Stimulated activated naive CD8-positive, alpha-beta T cell treated with anti-CD3 and anti-CD28 coated beads, Interleukin-15, Interleukin-2, amounts not matched to agents 100 ng/mL and 50 ng/mL, for 24 hours (primary cell): ENCODE data around the gene SCPEP1.
"Not testable (repeated sequence)": the region's sequence is repeated elsewhere in the genome, so short reads cannot be mapped to it uniquely, and the experiment has no call there.

Experiments
- H3K27ac Mint-ChIP-seq: one replicate; pipeline ENCODE4 v1.8.0; 2021; ENCODE audit warnings: mild to moderate bottlenecking, mixed read lengths
- H3K27me3 Mint-ChIP-seq: one replicate; pipeline ENCODE4 v1.8.0; 2021; ENCODE audit warnings: mixed read lengths
- H3K36me3 Mint-ChIP-seq: one replicate; pipeline ENCODE4 v1.8.0; 2021; ENCODE audit warnings: low read depth, mixed read lengths
- H3K4me1 Mint-ChIP-seq: one replicate; pipeline ENCODE4 v1.8.0; 2021; ENCODE audit warnings: low read depth, mixed read lengths
- H3K4me3 Mint-ChIP-seq: one replicate; pipeline ENCODE4 v1.8.0; 2021; ENCODE audit warnings: mild to moderate bottlenecking, mixed read lengths
- H3K9me3 Mint-ChIP-seq: one replicate; pipeline ENCODE4 v1.8.0; 2021; ENCODE audit warnings: mixed read lengths

Gene SCPEP1

DNA sequence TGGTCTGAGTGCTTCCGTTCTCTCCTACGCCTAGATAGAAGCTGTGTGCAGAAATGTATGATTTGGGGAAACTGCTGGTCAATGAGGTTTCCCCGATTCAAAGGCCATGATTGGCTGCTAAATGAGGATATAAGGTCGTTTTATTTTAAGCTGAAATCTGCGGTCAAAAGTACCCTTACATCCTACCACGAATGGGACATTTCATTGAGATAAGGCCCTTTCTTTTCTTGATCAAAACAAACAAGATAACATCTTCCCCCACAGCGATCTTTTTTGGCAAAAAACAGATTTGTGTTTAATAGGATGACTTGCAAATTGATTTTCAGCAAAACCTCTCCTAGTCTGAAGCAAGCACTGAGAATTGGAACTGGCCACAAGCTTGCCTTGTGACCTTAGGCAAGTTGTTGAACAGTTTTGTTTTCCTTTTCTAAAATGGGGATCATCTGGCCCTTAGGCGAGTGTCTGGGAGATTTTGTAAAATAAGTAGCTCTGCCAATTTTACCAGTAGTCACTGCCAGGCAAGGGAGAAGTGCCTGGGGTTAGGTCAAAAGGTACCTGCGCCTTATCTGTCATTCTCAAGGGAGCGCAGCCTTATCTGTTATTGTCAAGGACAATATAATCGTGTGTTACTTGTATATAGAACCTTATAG, 635 bp downstream of the SCPEP1 start:
- Mint-ChIP-seq H3K27me3 (peaks cover 4% of the 10 kb centered on the region), H3K4me3 (peak overlapping the region; percentile 87), H3K9me3 (no peaks in the 10 kb centered on the region), H3K36me3 (no peaks in the 10 kb centered on the region), H3K4me1 (peaks cover 18% of the 10 kb centered on the region), H3K27ac (peak overlapping the region; percentile 92)

DNA sequence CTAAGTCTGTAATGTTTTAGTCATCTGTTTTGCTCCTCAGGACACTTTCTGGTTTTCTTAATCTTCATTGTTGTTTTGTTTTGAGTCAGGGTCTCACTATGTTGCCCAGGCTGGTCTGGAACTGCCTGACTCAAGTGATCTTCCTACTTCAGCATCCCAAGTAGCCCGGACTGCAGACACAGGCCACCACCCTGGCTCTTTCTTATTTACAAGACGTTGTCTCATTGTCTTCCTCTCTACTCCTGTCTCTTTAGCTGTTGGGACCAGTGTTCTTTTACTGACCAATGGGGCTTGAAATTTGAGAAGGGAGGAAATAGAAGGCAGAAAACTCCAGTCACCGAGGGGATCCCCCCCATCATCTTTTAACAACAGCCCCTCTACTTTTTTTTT, 1.2 kb downstream of the SCPEP1 start:
- Mint-ChIP-seq H3K9me3 (no peaks in the 10 kb centered on the region), H3K4me3 (peak overlapping the region; percentile 87), H3K36me3 (no peaks in the 10 kb centered on the region), H3K27ac (peak overlapping the region; percentile 92), H3K27me3 (peaks cover 4% of the 10 kb centered on the region), H3K4me1 (peaks cover 18% of the 10 kb centered on the region)

DNA sequence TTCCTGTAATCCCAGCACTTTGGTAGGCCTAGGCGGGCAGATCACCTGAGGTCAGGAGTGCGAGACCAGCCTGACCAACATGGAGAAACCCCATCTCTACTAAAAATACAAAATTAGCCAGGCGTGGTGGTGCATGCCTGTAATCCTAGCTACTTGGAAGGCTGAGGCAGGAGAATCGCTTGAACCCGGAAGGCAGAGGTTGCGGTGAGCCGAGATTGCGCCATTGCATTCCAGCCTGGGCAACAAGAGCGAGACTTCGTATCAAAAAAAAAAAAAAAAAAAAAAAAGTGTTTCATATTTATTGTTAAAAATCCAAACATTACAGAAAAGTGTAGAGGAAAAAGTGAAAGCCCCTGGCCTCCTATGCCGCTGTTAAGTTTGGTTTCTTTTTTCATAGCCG, 2.6 kb downstream of the SCPEP1 start:
- H3K4me3 Mint-ChIP-seq, H3K27me3 Mint-ChIP-seq, H3K27ac Mint-ChIP-seq: not testable (repeated sequence)

DNA sequence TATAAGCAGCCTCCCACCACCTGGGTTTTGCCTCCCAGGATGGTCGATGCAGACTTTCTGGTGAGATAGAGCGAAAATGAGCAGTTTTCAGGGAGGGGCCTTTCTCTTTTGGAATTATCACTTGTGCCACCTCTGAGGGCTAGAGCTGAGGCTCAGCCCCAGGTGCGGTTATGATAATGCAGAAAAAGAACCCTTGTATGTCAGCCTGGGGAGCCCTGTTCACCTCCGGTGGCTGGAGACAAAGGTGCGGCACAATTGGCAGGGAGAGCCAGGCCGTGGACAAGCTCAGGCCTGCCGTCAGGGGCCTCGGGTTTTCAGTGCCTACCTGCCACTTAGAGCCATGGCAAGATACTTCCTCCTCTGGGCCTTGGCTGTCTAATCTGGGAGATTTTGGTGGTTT, 4.4 kb downstream of the SCPEP1 start:
- Mint-ChIP-seq H3K4me1 (peaks cover 18% of the 10 kb centered on the region), H3K4me3 (no peak overlapping the region), H3K27ac (no peak overlapping the region), H3K9me3 (no peaks in the 10 kb centered on the region), H3K36me3 (peaks cover 13% of the 10 kb centered on the region), H3K27me3 (no peaks in the 10 kb centered on the region)

More for the DNA sequence above, 2.6 kb downstream of the SCPEP1 start:
- peaks cover 18% of the 10 kb centered on the region for H3K4me1 Mint-ChIP-seq
- not testable (repeated sequence) for H3K36me3 Mint-ChIP-seq, H3K9me3 Mint-ChIP-seq

DNA sequence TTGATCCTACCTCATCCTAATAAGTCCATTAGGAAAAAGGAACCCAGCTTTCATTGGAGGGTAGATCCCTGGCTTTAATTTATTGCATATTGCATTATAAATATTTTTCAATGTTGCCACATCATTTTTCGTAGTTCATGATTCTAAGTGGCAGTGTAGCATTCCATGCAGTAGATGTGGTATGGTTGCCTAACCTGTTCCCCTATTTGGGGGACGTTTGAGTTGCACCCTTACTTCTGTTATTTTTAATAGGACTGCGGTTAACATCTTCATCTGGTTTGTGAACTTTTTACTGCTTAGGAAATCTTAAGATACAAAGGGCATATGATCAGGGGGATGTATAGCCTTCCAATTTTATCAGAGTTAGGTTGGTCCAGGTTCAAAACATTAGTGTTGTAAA, 5.4 kb downstream of the SCPEP1 start:
- Mint-ChIP-seq H3K36me3 (peaks cover 23% of the 10 kb centered on the region), H3K4me1 (peaks cover 10% of the 10 kb centered on the region), H3K9me3 (no peaks in the 10 kb centered on the region), H3K27ac (no peak overlapping the region), H3K4me3 (no peak overlapping the region), H3K27me3 (no peaks in the 10 kb centered on the region)

DNA sequence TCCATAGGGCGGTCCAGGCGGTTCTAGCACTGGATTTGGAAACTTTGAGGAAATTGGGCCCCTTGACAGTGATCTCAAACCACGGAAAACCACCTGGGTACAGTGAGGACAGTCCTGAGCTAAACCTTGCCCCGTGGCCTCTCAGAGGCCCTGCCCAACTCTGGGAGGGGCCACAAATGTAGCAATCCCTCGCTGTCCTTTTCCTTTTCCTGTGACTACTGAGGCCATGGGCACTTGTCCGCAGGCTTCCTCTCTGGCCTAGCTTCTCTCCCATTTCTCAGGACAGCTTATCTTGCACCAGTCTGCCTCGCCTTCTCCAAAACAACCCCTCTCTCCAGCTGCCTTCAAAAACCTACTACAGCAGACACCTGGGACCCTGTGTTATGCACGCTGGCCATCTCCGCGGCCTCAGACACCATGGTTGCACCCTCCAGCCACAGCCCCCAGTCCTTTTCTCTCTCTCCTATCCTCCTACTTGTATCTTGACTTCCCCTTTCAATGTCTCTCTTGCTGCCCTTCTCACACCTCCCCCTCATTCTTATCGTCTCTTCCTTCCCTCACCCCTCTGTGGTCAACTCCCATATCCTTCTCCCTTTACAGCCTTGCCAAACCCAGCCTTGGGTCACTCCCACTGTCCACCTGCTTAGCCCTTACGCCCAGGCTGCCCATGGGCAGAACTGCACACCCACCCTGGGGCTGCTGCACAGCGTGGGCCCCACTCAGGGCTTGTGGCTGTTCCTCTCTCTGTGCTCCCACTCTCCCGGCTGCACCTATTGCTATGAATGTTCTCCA, 7.6 kb downstream of the SCPEP1 start:
- H3K4me3 Mint-ChIP-seq = no peak overlapping the region
- no peaks in the 10 kb centered on the region for H3K9me3 Mint-ChIP-seq
- H3K4me1 Mint-ChIP-seq = no peaks in the 10 kb centered on the region
- no peak overlapping the region for H3K27ac Mint-ChIP-seq
- H3K36me3 Mint-ChIP-seq = peaks cover 24% of the 10 kb centered on the region
- no peaks in the 10 kb centered on the region for H3K27me3 Mint-ChIP-seq

DNA sequence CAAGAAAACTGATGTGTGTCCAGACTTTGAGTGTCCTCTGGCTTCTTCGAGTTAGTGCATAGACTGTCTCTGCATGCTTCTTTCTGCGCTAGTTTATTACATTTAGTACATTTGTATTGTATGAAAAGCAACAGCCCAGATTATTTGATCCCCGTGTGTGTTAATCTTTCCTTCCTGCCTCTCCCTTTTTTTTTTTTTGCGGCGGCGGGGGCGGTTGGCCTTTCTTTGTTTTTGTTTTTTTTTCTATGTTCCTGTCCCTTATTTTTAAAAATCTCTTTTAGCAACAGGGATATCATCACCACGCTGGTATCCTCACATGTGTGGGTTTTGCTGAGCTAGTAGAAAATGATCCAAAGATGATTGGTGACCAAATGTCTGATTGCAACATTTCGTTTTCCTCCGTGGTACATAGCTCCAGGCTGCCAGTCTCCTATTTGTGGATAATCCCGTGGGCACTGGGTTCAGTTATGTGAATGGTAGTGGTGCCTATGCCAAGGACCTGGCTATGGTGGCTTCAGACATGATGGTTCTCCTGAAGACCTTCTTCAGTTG, 9.4 kb downstream of the SCPEP1 start:
- no peak overlapping the region for H3K4me3 Mint-ChIP-seq
- H3K36me3 Mint-ChIP-seq = peaks cover 31% of the 10 kb centered on the region
- no peaks in the 10 kb centered on the region for H3K4me1 Mint-ChIP-seq

DNA sequence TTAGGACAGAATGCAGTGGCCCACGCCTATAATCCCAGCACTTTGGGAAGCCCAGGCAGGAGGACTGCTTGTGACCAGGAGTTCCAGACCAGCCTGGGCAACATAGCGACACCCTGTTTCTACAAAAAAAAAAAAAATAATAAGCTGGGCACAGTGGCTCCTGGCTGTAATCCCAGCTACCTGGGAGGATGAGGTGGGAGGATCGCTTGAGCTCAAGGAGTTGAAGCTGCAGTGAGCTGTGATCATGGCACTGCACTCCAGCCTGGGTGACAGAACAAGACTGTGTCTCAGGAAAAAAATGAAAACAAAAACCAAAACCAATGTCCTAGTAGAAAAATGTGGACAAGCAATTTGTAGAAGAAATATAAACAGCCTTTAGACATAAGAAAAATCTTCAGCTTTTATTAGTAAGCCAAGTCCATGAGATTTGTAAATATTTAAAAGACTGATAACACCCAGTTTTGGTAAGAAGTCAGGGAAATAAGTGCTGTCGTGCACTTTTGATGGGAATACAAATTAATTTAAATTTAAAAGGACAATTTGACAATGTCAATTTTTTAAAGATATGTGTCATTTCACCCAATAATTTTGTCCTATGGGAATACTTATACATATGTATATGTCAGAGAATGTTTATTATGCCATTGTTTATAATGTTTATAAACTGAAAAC, 11.1 kb downstream of the SCPEP1 start:
- peaks cover 31% of the 10 kb centered on the region for H3K36me3 Mint-ChIP-seq
- no peak overlapping the region for H3K4me3 Mint-ChIP-seq
- no peaks in the 10 kb centered on the region for H3K9me3 Mint-ChIP-seq
- no peaks in the 10 kb centered on the region for H3K4me1 Mint-ChIP-seq
- no peaks in the 10 kb centered on the region for H3K27me3 Mint-ChIP-seq
- H3K27ac Mint-ChIP-seq = no peak overlapping the region

More for the DNA sequence above, 9.4 kb downstream of the SCPEP1 start:
- no peak overlapping the region for H3K27ac Mint-ChIP-seq
- no peaks in the 10 kb centered on the region for H3K9me3 Mint-ChIP-seq
- H3K27me3 Mint-ChIP-seq = no peaks in the 10 kb centered on the region

DNA sequence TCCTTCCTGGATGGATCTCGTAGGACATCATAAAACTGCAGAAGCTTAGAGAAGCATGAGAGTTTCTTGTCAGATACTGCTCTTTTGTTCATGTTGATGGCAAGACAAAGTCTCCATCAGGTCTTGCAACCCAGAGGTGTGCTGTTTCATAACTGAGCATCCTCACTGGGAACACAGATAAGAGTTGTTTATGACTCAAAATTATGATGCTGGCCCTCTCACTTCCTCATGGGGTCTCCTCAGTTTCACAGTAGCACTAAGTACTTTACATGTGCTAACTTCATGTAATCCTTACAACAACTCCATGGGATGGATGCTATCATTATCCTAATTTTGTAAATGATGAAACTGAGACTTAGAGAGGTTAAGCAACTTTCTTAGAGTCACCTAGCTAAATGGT, 14.4 kb downstream of the SCPEP1 start:
- peaks cover 26% of the 10 kb centered on the region for H3K36me3 Mint-ChIP-seq
- H3K27me3 Mint-ChIP-seq = no peaks in the 10 kb centered on the region
- no peaks in the 10 kb centered on the region for H3K4me1 Mint-ChIP-seq
- H3K9me3 Mint-ChIP-seq = no peaks in the 10 kb centered on the region
- H3K4me3 Mint-ChIP-seq = no peak overlapping the region
- H3K27ac Mint-ChIP-seq = no peak overlapping the region

DNA sequence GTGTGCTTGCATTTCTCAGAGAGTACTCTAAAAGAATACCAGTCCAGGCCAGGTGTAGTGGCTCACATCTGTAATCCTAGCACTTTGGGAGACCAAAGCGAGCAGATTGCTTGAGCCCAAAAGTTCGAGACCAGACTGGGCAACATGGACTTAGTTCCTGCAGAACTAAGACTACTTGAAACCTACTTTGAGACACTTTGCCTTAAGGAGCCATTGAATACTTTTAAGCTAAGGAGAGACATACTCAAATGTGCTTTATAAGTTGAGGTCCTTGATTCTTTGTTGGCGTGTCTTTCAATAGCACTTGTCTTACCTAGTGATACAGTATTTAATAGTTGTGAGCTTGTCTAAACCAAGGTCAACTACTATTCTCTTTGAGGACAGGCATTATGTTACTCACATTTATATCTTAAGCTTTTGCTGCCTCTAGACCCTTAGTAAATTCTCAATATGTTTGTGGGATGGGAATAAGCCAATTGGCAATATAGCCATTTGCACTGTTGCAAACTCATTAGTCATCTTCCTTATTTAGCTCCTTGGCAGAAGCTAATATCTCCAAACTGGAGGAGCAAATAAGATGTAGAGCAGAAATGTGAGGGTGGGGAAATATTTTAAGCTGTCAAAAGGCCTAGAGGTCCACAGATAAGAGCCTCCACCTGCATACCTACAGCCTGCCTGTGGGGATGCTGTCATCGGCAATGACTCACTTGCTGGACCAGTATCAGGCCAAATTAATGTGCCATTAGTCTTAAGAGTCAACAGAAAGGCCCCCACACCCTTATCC, 16.3 kb downstream of the SCPEP1 start:
- no peaks in the 10 kb centered on the region for H3K4me1 Mint-ChIP-seq
- no peaks in the 10 kb centered on the region for H3K27me3 Mint-ChIP-seq
- no peak overlapping the region for H3K4me3 Mint-ChIP-seq
- H3K9me3 Mint-ChIP-seq = no peaks in the 10 kb centered on the region
- no peak overlapping the region for H3K27ac Mint-ChIP-seq
- H3K36me3 Mint-ChIP-seq = peaks cover 27% of the 10 kb centered on the region

DNA sequence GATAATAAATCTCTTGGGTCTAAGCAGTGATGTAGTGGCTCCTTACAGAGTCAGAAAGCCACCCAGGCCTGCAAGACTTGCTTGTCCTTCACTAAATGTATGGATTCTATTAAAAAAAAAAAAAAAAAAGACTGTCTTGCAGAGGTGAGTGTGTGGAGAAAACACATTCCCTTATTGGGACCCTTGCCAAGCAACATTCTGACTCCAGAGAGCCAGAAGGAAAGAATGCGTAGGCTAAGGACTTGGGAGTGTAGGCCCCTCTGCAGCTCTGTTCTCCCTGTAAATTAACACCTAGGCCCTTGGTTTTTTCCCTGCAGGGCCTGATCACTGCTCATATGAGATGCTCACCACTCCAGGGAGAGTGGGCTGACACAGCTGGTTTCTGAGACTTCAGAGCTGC, 17.8 kb downstream of the SCPEP1 start:
- Mint-ChIP-seq H3K9me3 (no peaks in the 10 kb centered on the region), H3K27ac (no peak overlapping the region), H3K4me3 (no peak overlapping the region)

DNA sequence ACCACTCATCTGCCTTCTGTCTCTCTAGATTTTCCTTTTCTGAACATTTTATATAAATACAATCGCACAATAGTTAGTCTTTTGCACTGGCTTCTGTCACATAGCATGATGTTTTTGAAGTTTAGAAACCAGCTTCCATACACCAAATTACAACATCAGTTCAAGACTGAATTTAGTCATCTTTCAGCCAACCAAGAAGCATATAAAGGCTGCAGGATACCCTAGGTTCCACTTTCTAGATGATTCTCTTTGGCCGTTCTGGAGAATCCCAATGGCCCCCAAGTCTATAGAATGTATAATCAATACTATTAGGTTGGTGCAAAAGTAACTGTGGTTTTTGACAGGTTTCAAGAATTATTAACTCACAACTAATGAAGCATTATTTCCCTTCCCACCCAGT, 19.4 kb downstream of the SCPEP1 start:
- H3K27ac Mint-ChIP-seq = no peak overlapping the region
- peaks cover 20% of the 10 kb centered on the region for H3K36me3 Mint-ChIP-seq
- H3K27me3 Mint-ChIP-seq = no peaks in the 10 kb centered on the region
- H3K9me3 Mint-ChIP-seq = no peaks in the 10 kb centered on the region
- no peaks in the 10 kb centered on the region for H3K4me1 Mint-ChIP-seq
- H3K4me3 Mint-ChIP-seq = no peak overlapping the region

More for the DNA sequence above, 17.8 kb downstream of the SCPEP1 start:
- Mint-ChIP-seq H3K36me3 (peaks cover 25% of the 10 kb centered on the region), H3K4me1 (no peaks in the 10 kb centered on the region), H3K27me3 (no peaks in the 10 kb centered on the region)

DNA sequence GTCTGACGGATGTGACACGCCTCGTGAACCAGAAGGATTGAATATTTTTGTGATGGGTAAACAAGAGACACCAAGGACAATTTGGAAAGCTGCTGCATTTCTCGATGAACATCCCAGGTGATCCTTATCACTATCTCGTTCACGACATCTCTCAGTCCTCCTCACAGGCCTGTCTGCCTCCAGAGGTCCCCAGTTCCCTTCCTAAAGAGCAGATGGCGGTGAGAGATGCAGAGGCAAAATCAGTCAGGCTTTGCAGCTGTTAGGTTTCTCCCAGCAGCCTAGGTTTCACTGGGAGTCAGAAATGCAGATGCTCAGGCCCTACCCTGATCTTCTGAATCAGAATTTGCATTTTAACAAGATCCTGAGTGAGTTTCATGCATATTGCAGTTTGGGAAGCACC, 23.6 kb downstream of the SCPEP1 start:
- Mint-ChIP-seq H3K27me3 (no peaks in the 10 kb centered on the region), H3K4me1 (peaks cover 16% of the 10 kb centered on the region), H3K27ac (no peak overlapping the region), H3K9me3 (no peaks in the 10 kb centered on the region), H3K36me3 (peaks cover 14% of the 10 kb centered on the region), H3K4me3 (no peak overlapping the region)

DNA sequence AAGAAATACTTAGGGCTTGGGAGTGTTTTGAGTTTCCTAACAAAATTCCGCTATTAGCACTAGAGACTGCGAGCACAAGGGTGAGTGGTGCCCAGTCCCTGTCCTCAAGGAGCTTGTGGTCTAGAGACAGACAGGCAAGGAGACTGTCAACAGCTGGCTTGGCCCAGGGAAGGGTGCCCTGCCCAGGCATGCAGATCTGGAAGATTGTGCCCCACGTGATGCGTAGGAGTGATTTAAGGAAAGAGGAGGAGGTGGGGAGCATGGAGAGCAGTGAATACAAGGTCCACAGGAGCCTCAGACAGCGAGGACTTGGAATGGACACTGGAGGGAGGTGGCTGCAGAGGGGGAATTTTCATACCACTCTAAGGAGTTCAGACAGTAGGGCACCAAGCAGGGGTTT, 25.0 kb downstream of the SCPEP1 start:
- no peak overlapping the region for H3K4me3 Mint-ChIP-seq
- H3K9me3 Mint-ChIP-seq = no peaks in the 10 kb centered on the region
- peaks cover 12% of the 10 kb centered on the region for H3K36me3 Mint-ChIP-seq
- H3K27me3 Mint-ChIP-seq = no peaks in the 10 kb centered on the region
- H3K4me1 Mint-ChIP-seq = peaks cover 16% of the 10 kb centered on the region
- H3K27ac Mint-ChIP-seq = peak overlapping the region; percentile 21
